Activated naive CD4-positive, alpha-beta T cell treated with anti-CD3 and anti-CD28 coated beads, Interleukin-2, amount 50 U/mL, for 24 hours (primary cell): ENCODE measurements around the gene TMEM248.
"Not testable (repeated sequence)": the region's sequence is repeated elsewhere in the genome, so short reads cannot be mapped to it uniquely, and the experiment has no call there.

Source experiments
- H3K27ac Mint-ChIP-seq: one replicate; pipeline ENCODE4 v1.8.0; 2021; ENCODE audit warnings: mild to moderate bottlenecking, mixed read lengths
- H3K27me3 Mint-ChIP-seq: one replicate; pipeline ENCODE4 v1.8.0; 2021; ENCODE audit warnings: mixed read lengths
- H3K36me3 Mint-ChIP-seq: one replicate; pipeline ENCODE4 v1.8.0; 2021; ENCODE audit warnings: mixed read lengths
- H3K4me1 Mint-ChIP-seq: one replicate; pipeline ENCODE4 v1.8.0; 2021; ENCODE audit warnings: mixed read lengths
- H3K4me3 Mint-ChIP-seq: one replicate; pipeline ENCODE4 v1.8.0; 2021; ENCODE audit warnings: mild to moderate bottlenecking, mixed read lengths
- H3K9me3 Mint-ChIP-seq: one replicate; pipeline ENCODE4 v1.8.0; 2021; ENCODE audit warnings: mixed read lengths

The TMEM248 gene

GRCh38 chr7:66958538-66959350 is 37.7 kb downstream of the TMEM248 start:
- no peak overlapping the region for H3K27ac Mint-ChIP-seq
- H3K27me3 Mint-ChIP-seq, result no peaks in the 10 kb centered on the region
- H3K4me1 Mint-ChIP-seq, result peaks cover 4% of the 10 kb centered on the region
- no peak overlapping the region for H3K4me3 Mint-ChIP-seq
- H3K36me3 Mint-ChIP-seq, result peaks cover 2% of the 10 kb centered on the region
- H3K9me3 Mint-ChIP-seq, result no peaks in the 10 kb centered on the region

DNA sequence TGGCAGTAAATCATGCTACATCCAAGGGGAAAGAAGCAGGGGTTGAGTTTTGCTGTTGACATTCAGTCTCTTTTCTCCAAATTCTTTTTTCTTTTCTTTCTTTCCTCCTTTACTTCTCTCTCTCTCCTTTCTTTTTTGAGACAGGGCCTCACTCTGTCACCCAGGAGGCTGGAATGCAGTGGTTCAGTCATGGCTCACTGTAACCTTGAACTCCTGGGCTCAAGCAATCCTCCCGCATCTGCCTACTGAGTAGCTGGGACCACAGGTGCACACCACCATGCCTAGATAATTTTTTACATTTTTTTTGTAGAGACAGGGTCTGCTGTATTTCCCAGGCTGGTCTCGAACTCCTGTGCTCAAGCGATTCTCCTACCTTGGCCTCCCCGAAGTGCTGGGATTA is 39.2 kb downstream of the TMEM248 start:
- Mint-ChIP-seq H3K9me3 (no peaks in the 10 kb centered on the region), H3K27ac (no peak overlapping the region), H3K4me3 (no peak overlapping the region), H3K36me3 (no peaks in the 10 kb centered on the region), H3K27me3 (no peaks in the 10 kb centered on the region), H3K4me1 (peaks cover 4% of the 10 kb centered on the region)

DNA sequence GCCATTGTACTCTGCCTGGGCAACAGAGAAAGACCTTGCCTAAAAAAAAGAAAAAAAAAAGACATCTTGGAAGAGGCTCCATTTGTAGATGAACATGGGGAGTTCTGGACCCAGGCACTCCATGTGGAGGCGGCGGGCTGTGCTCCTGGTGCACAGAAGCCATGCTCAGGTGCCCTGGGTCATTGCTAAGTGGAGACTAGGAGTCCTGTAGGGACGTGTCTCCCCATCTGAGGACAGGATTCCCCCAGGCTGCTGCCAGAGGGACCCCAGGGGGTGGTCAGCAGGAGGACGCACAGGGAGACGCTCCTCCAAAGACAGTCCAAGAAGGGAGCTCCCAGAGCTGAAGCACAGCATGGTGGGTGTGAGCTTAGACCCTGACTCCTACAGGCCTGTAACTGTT is 40.1 kb downstream of the TMEM248 start:
- no peak overlapping the region for H3K27ac Mint-ChIP-seq

GRCh38 chr7:66964411-66964810 is 43.4 kb downstream of the TMEM248 start:
- Mint-ChIP-seq H3K27me3 (no peaks in the 10 kb centered on the region), H3K4me3 (no peak overlapping the region), H3K9me3 (no peaks in the 10 kb centered on the region), H3K36me3 (no peaks in the 10 kb centered on the region), H3K4me1 (no peaks in the 10 kb centered on the region), H3K27ac (no peak overlapping the region)

More for the DNA sequence above, 40.1 kb downstream of the TMEM248 start:
- Mint-ChIP-seq H3K4me1 (peaks cover 4% of the 10 kb centered on the region), H3K4me3 (no peak overlapping the region), H3K9me3 (no peaks in the 10 kb centered on the region), H3K27me3 (no peaks in the 10 kb centered on the region), H3K36me3 (no peaks in the 10 kb centered on the region)

DNA sequence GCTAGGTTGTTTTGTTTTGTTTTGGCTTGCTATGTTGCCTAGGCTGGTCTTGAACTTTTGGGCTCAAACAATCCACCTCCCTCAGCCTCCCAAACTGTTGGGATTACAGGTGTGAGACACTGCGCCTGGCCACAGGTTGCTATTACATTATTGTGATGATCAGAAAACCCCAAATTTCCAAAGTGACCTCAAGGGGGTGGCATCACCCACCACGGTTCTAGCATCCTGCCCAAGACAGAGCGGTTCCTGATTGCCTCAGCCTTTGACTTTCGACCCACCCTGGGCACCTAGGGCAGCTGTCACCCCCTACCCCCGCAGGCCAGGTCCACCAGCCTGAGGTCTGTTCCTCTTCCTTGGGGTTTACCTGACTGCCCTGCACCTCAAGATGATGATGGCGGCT is 46.0 kb downstream of the TMEM248 start:
- H3K27me3 Mint-ChIP-seq, result no peaks in the 10 kb centered on the region
- H3K27ac Mint-ChIP-seq, result no peak overlapping the region
- no peaks in the 10 kb centered on the region for H3K36me3 Mint-ChIP-seq
- no peaks in the 10 kb centered on the region for H3K9me3 Mint-ChIP-seq
- H3K4me3 Mint-ChIP-seq, result no peak overlapping the region
- no peaks in the 10 kb centered on the region for H3K4me1 Mint-ChIP-seq

DNA sequence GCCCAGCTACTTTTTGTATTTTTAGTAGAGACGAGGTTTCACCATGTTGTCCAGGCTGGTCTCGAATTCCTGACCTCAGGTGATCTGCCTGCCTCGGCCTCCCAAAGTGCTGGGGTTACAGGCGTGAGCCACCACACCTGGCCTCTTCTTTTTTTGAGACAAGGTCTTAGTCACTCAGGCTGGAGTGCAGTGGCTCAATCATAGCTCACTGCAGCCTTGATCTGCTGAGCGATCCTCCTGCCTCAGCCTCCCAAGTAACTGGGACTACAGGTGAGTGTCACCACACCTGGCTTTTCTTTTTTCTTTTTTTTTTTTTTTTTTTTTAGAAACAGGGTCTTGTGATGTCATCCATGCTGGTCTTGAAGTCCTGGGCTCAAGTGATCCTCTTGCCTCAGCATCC is 48.0 kb downstream of the TMEM248 start:
- H3K27me3 Mint-ChIP-seq, H3K9me3 Mint-ChIP-seq, H3K27ac Mint-ChIP-seq, H3K4me3 Mint-ChIP-seq, H3K4me1 Mint-ChIP-seq, H3K36me3 Mint-ChIP-seq: not testable (repeated sequence)

DNA sequence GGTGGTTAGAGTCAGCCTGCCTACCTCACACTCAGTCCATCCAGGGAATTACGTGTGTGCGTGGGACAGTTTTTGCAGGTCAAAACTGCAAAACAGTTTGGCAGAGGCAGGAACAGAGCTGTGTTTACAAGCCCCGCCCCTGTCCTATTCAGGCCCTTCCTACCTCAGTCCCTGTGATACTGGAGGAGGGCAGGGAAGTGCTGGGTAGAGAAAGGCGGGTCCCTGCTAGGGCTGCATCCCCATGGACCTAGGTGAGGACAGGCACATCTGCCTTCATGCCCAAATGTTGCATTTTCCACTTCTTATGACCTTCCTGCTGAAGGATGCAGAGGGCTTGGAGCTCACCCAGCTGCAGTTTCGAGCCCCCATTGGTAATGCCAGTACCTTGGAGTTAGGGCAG is 49.3 kb downstream of the TMEM248 start:
- no peak overlapping the region for H3K4me3 Mint-ChIP-seq
- no peaks in the 10 kb centered on the region for H3K36me3 Mint-ChIP-seq
- H3K27me3 Mint-ChIP-seq, result no peaks in the 10 kb centered on the region
- no peak overlapping the region for H3K27ac Mint-ChIP-seq
- no peaks in the 10 kb centered on the region for H3K4me1 Mint-ChIP-seq
- H3K9me3 Mint-ChIP-seq, result no peaks in the 10 kb centered on the region

DNA sequence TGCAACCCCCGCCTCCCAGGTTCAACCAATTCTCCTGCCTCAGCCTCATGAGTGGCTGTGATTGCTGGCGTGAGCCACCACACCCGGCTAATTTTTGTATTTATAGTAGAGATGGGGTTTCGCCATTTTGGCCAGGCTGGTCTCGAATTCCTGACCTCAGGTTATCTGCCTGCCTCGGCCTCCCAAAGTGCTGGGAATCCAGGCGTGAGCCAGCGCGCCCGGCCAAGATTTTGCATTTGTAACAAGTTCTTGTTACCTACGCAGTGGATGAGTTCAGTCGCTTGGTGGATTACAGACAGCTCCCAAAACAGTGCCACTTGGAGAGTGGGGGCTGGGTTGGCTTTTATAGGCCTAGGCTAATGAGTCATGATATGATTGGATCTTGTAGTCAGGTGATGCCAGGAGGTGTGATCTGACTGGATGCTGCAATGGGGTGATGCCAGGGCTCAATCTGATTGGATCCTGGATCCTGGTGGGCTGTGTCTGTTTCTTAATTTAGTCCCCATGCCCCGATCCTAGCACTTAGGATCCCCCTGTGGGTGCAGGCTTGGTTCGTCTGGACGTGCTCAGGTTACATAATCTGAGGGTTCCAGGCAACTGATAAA is 54.1 kb downstream of the TMEM248 start:
- peaks cover 3% of the 10 kb centered on the region for H3K36me3 Mint-ChIP-seq
- H3K9me3 Mint-ChIP-seq, result peaks cover 5% of the 10 kb centered on the region
- no peaks in the 10 kb centered on the region for H3K4me1 Mint-ChIP-seq
- H3K27me3 Mint-ChIP-seq, result no peaks in the 10 kb centered on the region
- H3K27ac Mint-ChIP-seq, result no peak overlapping the region
- H3K4me3 Mint-ChIP-seq, result no peak overlapping the region

GRCh38 chr7:66978312-66978711 is 57.3 kb downstream of the TMEM248 start:
- H3K27me3 Mint-ChIP-seq, H3K9me3 Mint-ChIP-seq, H3K4me1 Mint-ChIP-seq, H3K36me3 Mint-ChIP-seq, H3K27ac Mint-ChIP-seq, H3K4me3 Mint-ChIP-seq: not testable (repeated sequence)

DNA sequence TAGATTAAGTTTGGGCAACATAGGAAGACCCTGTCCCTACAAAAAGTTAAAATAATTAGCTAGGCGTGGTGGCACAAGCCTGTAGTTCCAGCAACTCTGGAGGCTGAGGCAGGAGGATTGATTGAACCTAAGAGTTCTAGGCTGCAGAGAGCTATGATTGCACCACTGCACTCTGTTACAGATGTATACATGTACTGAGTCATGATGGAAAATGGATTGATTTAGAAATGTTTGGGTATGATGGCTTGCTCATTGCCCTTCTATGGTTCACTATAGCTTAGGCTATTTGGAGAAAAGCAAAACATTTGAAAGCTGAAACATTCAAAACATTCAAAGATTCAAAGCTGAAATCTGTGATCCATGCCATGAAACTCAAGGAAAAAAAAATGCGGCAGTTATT is 58.0 kb downstream of the TMEM248 start:
- not testable (repeated sequence) for H3K27ac Mint-ChIP-seq, H3K4me3 Mint-ChIP-seq, H3K27me3 Mint-ChIP-seq, H3K9me3 Mint-ChIP-seq, H3K36me3 Mint-ChIP-seq, H3K4me1 Mint-ChIP-seq

- H3K4me1 Mint-ChIP-seq, H3K4me3 Mint-ChIP-seq, H3K27me3 Mint-ChIP-seq, H3K9me3 Mint-ChIP-seq, H3K36me3 Mint-ChIP-seq: not testable (repeated sequence)
- peak overlapping the region; percentile 87 for H3K27ac Mint-ChIP-seq
Measured at GRCh38 chr7:66980336-66980735, 59.3 kb downstream of the TMEM248 start.

GRCh38 chr7:66989552-66989951 is 68.5 kb downstream of the TMEM248 start:
- not testable (repeated sequence) for H3K27ac Mint-ChIP-seq, H3K4me3 Mint-ChIP-seq, H3K27me3 Mint-ChIP-seq, H3K9me3 Mint-ChIP-seq
- Mint-ChIP-seq H3K4me1 (peaks cover 23% of the 10 kb centered on the region), H3K36me3 (peaks cover 14% of the 10 kb centered on the region)

GRCh38 chr7:66994051-66994450 is 73.0 kb downstream of the TMEM248 start:
- H3K36me3 Mint-ChIP-seq, H3K9me3 Mint-ChIP-seq, H3K27me3 Mint-ChIP-seq: not testable (repeated sequence)
- Mint-ChIP-seq H3K27ac (peak overlapping the region; percentile 70), H3K4me1 (peaks cover 34% of the 10 kb centered on the region), H3K4me3 (peak overlapping the region; percentile 96)

- not testable (repeated sequence) for H3K9me3 Mint-ChIP-seq, H3K27me3 Mint-ChIP-seq, H3K36me3 Mint-ChIP-seq
- H3K4me3 Mint-ChIP-seq, result peak overlapping the region; percentile 96
- peak overlapping the region; percentile 99 for H3K27ac Mint-ChIP-seq
- H3K4me1 Mint-ChIP-seq, result peaks cover 36% of the 10 kb centered on the region
Measured at GRCh38 chr7:66994691-66995049, 73.6 kb downstream of the TMEM248 start.

- H3K9me3 Mint-ChIP-seq, H3K27me3 Mint-ChIP-seq, H3K36me3 Mint-ChIP-seq: not testable (repeated sequence)
- Mint-ChIP-seq H3K4me3 (peak within 1 kb of the TSS; percentile 96), H3K27ac (peak within 1 kb of the TSS; percentile 99), H3K4me1 (peaks cover 38% of the 10 kb centered on the region)
Measured at GRCh38 chr7:66995050-66995776, 74.2 kb downstream of the TMEM248 start, which contains the start of gene SBDS. Gene SBDS (minus strand): TSS chr7:66995586. CDS start chr7:66995417, 169 bp downstream.

DNA sequence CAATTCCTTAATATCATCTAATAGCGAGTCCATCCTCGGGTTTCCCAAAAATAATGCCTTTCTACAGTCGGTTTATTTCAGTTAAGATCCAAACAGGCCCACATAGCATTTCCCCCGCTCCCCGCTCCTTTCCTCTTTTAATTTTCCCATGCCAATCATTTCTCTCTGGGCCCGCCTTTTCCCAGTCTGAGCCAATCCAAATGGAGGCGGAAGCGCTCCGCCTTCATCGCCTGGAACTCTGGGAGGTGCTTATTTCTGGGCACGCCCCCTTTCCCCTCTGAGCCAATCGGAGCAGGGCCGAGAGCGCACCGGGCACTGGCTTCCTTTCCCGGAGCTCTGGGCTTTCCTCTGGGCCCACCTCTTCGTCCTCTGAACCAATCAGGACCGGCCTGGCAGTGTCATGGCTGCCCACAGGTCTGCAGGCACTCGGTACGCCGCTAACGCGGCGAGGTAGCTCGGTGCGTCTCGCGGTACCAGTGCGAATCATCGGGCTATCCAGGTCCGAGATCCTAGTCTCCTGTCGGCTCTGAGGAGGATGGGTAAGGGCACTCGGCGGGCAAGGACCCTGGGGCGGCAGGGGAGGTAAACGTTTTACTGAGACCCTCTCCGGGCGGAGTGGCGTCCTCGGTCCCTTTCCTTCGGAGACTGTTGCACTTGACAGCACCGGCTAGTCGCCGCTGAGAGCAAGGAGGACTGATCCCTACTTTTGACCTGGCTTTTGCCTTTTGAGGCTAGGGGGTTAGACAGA is 75.6 kb downstream of the TMEM248 start, which contains the start of gene TYW1:
TSS of gene TYW1 (plus strand) at position 390 of the 748 bp plus-strand sequence. CDS start at position 536, 146 bp downstream.
- H3K9me3 Mint-ChIP-seq, H3K36me3 Mint-ChIP-seq, H3K27me3 Mint-ChIP-seq: not testable (repeated sequence)
- peak within 1 kb of the TSS; percentile 99 for H3K27ac Mint-ChIP-seq
- peaks cover 38% of the 10 kb centered on the region for H3K4me1 Mint-ChIP-seq
- H3K4me3 Mint-ChIP-seq, result peak within 1 kb of the TSS; percentile 96
